ES-I3 (cell line): Measurements from ENCODE around the gene SSH2.

Experiments
- H3K36me3 ChIP-seq: 2 replicates; pipeline ENCODE4 v1.6.1; 2013; ENCODE audit warnings: mild to moderate bottlenecking, low read length, control low read depth, moderate library complexity; ENCODE audit not compliant: insufficient read depth
- H3K4me1 ChIP-seq: 2 replicates; pipeline ENCODE4 v1.6.1; 2013; ENCODE audit warnings: mild to moderate bottlenecking, control low read depth, low read length; ENCODE audit not compliant: insufficient read depth
- H3K9ac ChIP-seq: 2 replicates; pipeline ENCODE4 v1.6.1; 2013; ENCODE audit warnings: low read depth, mild to moderate bottlenecking, low read length, moderate library complexity
- H3K9me3 ChIP-seq: 2 replicates; pipeline ENCODE4 v1.6.1; 2013; ENCODE audit warnings: mild to moderate bottlenecking, low read length, moderate library complexity; ENCODE audit not compliant: control insufficient read depth, insufficient read depth

SSH2 gene

GRCh38 chr17:29709866-29710519 lies 220.0 kb downstream of the SSH2 start:
- no peak overlapping the region for H3K9ac ChIP-seq
- H3K4me1 ChIP-seq = peaks cover 25% of the 10 kb centered on the region
- H3K36me3 ChIP-seq = no peaks in the 10 kb centered on the region
- no peaks in the 10 kb centered on the region for H3K9me3 ChIP-seq

GRCh38 chr17:29707212-29707571 lies 222.8 kb downstream of the SSH2 start:
- H3K36me3 ChIP-seq = no peaks in the 10 kb centered on the region
- H3K4me1 ChIP-seq = peaks cover 12% of the 10 kb centered on the region
- no peak overlapping the region for H3K9ac ChIP-seq
- no peaks in the 10 kb centered on the region for H3K9me3 ChIP-seq

GRCh38 chr17:29706045-29706431 lies 224.0 kb downstream of the SSH2 start:
- Histone ChIP-seq H3K9ac (no peak overlapping the region), H3K9me3 (no peaks in the 10 kb centered on the region), H3K4me1 (peaks cover under 1% of the 10 kb centered on the region; the same call in 1 of the 2 replicates), H3K36me3 (no peaks in the 10 kb centered on the region)

- H3K9me3 ChIP-seq = no peaks in the 10 kb centered on the region
- H3K9ac ChIP-seq = no peak overlapping the region
- H3K4me1 ChIP-seq = no peaks in the 10 kb centered on the region; the same call in 1 of the 2 replicates
- no peaks in the 10 kb centered on the region for H3K36me3 ChIP-seq
Observed at GRCh38 chr17:29705386-29705785, 224.6 kb downstream of the SSH2 start.

- H3K9me3 ChIP-seq = no peaks in the 10 kb centered on the region
- no peak overlapping the region for H3K9ac ChIP-seq
- no peaks in the 10 kb centered on the region for H3K36me3 ChIP-seq
- no peaks in the 10 kb centered on the region for H3K4me1 ChIP-seq
Observed at GRCh38 chr17:29699283-29699682, 230.7 kb downstream of the SSH2 start.

GRCh38 chr17:29698837-29699236 lies 231.2 kb downstream of the SSH2 start:
- Histone ChIP-seq H3K36me3 (no peaks in the 10 kb centered on the region), H3K9me3 (no peaks in the 10 kb centered on the region), H3K9ac (no peak overlapping the region), H3K4me1 (no peaks in the 10 kb centered on the region)

- no peaks in the 10 kb centered on the region for H3K36me3 ChIP-seq
Observed at GRCh38 chr17:29698019-29698777, 231.8 kb downstream of the SSH2 start.

GRCh38 chr17:29697371-29697770 lies 232.7 kb downstream of the SSH2 start:
- Histone ChIP-seq H3K9me3 (no peaks in the 10 kb centered on the region), H3K4me1 (no peaks in the 10 kb centered on the region), H3K9ac (no peak overlapping the region), H3K36me3 (no peaks in the 10 kb centered on the region)

More at GRCh38 chr17:29698019-29698777, 231.8 kb downstream of the SSH2 start:
- Histone ChIP-seq H3K9me3 (no peaks in the 10 kb centered on the region), H3K9ac (no peak overlapping the region), H3K4me1 (no peaks in the 10 kb centered on the region)

- Histone ChIP-seq H3K4me1 (no peaks in the 10 kb centered on the region), H3K36me3 (no peaks in the 10 kb centered on the region), H3K9ac (no peak overlapping the region), H3K9me3 (no peaks in the 10 kb centered on the region)
Observed at GRCh38 chr17:29694918-29695563, 235.0 kb downstream of the SSH2 start.

GRCh38 chr17:29693751-29694150 lies 236.3 kb downstream of the SSH2 start:
- no peaks in the 10 kb centered on the region for H3K36me3 ChIP-seq
- H3K9ac ChIP-seq = no peak overlapping the region
- no peaks in the 10 kb centered on the region for H3K4me1 ChIP-seq
- H3K9me3 ChIP-seq = no peaks in the 10 kb centered on the region

- peaks cover 9% of the 10 kb centered on the region for H3K4me1 ChIP-seq
- H3K9ac ChIP-seq = no peak overlapping the region
- H3K9me3 ChIP-seq = no peaks in the 10 kb centered on the region
- H3K36me3 ChIP-seq = no peaks in the 10 kb centered on the region
Observed at GRCh38 chr17:29687596-29687995, 242.4 kb downstream of the SSH2 start.

GRCh38 chr17:29686993-29687590 lies 242.9 kb downstream of the SSH2 start:
- no peaks in the 10 kb centered on the region for H3K9me3 ChIP-seq
- H3K9ac ChIP-seq = no peak overlapping the region
- H3K4me1 ChIP-seq = peaks cover 14% of the 10 kb centered on the region
- H3K36me3 ChIP-seq = no peaks in the 10 kb centered on the region

- Histone ChIP-seq H3K4me1 (peaks cover 17% of the 10 kb centered on the region), H3K36me3 (no peaks in the 10 kb centered on the region), H3K9ac (no peak overlapping the region; the same call in 1 of the 2 replicates), H3K9me3 (no peaks in the 10 kb centered on the region)
Observed at GRCh38 chr17:29683481-29683880, 246.5 kb downstream of the SSH2 start.

- no peak overlapping the region; the same call in 1 of the 2 replicates for H3K9ac ChIP-seq
- no peaks in the 10 kb centered on the region for H3K9me3 ChIP-seq
- peaks cover 17% of the 10 kb centered on the region for H3K4me1 ChIP-seq
- H3K36me3 ChIP-seq = no peaks in the 10 kb centered on the region
Observed at GRCh38 chr17:29682987-29683386, 247.0 kb downstream of the SSH2 start.
